GM19043 (cell line): ENCODE measurements around the gene KRI1.

Experiments used
- ATAC-seq: cut with Tn5 transposase; IDR thresholded peaks from one replicate; pipeline ENCODE4 v1.9.1; 2021; ENCODE audit warnings: low read depth; ENCODE audit not compliant: unreplicated experiment

The KRI1 gene

GRCh38 chr19:10521461-10522171, 44.2 kb downstream of the KRI1 start:
- ATAC-seq = no peak

GRCh38 chr19:10520652-10521318, 45.0 kb downstream of the KRI1 start:
- no peak for ATAC-seq

DNA sequence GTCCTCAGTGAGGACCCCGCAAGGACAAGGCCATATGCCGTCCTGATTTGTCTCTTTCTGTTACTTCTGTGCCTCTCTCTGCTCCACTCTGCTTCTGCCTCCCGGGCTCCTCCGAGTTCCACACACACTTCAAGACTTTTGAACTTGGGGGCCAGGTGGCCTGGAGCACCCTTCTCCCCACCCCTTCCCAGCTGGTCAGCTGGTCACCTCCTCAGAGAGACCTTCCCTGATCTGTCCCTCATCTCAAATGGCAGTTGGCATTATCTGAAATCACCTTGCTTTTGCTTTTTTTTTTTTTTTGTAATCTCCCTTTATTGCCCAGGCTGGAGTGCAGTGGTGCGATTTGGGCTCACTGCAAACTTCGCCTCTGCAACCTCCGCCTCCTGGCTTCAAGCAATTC, 46.4 kb downstream of the KRI1 start:
- ATAC-seq = no peak

DNA sequence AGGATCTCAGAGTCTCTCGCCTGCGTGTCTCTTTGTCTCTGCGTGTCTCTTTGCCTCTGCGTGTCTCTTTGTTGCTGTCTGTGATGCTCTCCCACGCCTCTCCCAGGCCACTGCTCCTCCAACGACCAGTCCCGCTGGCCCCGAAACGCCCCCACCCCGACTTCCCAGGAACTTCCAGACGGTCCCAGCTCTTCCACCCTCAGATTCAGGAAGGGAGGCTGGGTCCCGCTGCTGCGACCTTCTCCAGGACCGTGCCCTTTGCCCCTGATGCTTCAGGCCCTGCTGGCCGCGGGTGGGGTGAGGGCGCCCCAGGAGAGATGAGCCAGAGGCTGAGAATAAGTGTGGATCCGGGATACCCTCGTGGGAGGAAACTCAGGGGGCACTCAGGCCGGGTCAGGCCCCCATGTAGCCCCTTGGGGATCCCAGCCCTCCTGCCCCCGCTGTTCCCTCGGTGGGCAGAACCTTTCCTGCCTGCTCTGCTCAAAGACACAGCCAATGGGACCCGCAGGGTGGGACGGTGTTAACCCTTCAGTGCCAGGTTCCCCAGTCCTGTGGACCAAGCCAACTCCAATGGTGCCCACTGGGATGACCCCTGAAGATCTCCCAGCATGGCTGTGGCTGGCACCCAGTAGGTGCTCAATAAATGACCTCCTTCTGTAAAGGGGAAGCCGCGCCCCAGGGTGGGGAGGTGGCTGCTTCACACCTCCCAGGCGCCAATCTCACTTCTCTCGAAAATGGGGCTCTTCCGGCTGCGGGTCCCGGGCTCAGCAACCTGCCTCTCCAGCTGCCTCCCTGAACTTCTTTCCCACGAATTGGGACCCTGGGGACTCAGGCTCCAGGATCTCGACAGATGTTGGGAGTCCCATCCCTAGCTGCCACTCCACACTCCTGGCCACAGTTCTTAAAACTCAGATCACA, 47.1 kb downstream of the KRI1 start:
- ATAC-seq = no peak

- ATAC-seq = no peak
Measured at GRCh38 chr19:10517760-10518443, 47.9 kb downstream of the KRI1 start.

GRCh38 chr19:10517361-10517759, 48.5 kb downstream of the KRI1 start, which contains the start of gene S1PR5:
S1PR5 (minus strand) TSS chr19:10517447; CDS start chr19:10515011, 2,436 bp downstream.
- ATAC-seq = no peak

DNA sequence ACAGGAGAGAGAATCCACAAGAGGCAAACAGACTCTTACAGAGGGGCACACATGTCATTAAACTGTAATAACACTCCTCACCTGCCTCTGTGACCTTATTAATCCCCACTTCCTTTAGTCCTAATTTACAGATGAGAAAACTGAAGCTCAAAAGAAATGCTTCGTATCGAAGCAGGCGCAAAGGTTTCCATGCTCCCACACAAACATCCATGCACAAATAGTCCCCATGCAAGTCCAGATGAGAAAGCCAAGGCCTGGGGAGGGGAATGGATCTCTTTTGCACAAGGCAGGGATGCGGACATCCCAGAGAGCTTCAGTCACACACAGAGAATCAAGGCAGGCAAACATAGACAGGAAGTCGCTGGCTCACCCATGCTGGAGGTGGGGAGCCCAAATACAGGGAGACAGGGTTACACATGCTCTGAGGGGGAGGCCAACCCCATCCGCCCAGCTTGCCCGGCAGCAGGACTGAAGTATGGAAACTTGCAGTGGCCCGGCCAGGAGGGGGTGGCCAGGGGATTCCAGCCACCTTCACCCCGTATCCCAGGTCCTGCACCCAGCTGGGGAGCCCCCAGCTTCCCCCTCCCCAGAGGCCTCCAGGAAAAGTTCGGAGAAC, 49.0 kb downstream of the KRI1 start:
- ATAC-seq = no peak

DNA sequence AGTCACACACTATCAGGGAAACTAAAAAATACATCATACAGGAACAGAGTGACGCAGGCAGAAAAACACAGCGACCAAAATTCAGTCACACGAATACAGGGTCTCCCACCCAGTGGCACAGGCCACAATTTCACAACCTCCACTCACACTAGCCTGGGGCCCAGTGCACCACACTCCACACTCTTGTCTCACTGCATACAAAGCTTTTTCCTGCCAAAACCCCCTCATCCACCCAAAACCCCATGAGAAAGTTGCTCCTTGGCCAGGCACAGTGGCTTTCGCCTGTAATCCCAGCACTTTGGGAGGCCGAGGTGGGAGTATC, 49.8 kb downstream of the KRI1 start:
- no peak for ATAC-seq

DNA sequence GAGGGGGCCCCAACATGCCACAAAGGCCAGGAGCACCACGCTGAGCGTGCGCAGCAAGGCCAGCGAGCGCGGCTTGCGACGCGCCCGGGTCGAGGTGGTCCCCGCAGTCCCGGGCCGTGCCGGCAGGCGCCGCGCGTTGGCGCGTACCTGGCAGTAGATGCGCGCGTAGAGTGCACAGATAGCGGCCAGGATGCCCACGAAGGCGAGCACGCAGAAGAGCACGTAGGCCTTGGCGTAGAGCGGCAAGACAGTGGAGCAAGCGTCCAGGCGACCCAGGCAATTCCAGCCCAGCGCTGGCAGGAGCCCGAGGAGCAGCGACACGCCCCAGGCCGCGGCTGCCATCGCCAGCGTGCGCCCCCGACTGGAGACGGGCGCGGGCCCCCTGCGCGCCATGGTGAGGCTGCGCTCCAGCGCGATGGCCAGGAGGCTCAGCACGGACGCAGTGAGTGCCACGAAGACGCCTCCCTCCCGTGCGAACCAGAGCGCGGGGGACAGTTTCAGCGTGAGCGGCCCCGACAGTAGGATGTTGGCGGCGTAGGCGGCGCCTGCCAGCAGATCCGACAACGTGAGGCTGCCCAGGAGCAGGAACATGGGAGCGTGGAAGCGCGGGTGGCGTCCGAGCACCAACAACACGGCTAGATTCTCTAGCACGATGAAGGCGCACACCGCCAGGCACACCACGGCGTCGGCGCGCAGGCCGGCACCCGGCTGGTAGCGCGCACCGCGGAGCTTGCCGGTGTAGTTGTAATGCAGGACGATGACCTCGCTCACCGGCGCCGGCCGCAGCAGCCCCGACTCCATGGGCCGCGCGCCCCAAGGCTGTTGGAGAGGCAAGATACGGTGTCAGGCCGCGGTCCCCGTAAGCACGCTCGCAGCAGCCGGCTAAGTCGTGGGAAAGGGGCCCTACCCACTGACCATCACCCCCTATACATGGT, 51.3 kb downstream of the KRI1 start:
- no peak for ATAC-seq

DNA sequence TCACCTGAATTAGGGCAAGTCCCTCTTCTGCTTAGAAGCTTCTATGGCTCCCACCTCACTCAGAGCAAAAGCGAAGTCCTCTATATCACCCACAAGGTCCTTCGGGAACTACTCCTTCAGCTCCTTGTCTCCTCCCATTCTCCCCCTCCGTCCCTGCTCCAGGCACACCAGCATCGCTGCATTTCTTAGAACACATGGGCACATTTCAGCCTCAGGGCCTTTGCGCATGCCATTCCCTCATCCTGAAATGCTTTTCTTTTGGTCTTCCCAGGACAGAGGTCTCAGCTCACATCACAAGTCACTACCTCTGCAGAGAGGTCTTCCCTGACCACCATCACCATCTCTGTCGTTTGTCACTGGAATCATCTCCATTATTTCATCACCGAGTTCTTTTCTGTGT, 52.6 kb downstream of the KRI1 start:
- ATAC-seq = no peak

DNA sequence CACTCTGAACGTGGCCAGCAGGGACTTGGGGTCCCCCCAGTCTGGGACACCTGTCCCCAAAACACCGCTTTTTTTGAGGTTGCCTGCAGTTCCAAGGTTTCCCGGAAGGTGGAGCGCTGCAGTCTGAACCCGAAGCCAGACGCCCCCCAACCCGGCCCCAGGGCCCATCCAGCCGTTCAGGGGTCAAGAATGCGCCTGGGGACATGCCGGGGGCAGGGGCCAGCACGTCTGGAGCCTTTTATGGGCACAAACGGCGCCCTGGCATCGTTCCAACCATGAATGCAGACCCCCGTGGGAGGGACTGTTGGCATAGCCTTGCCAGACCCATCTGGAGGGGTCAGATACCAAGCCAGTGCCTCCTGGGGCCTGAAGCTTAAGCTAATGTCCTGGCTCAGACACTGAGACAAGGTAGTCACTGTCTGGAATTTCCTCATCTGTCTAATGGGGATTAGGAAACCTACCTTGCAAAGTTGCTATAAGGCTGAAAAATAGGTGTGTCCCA, 55.5 kb downstream of the KRI1 start:
- no peak for ATAC-seq

DNA sequence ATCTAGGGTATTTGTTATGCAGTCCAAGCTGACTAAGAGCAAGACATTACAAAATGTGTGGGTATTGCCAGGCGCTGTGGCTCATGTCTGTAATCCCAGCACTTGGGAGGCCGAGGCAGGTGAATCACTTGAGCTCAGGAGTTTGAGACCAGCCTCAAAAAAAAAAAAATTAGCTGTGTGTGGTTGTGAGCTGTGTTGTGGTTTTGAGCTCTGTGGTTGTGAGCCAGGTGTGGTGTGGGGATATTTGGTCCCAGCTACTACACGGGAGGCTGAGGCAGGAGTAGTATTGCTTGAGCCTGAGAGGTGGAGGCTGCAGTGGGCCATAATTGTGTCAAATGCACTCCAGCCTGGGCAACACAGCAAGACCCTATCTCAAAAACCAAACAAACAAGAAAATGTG, 57.1 kb downstream of the KRI1 start:
- ATAC-seq = no peak

- ATAC-seq = no peak
Measured at GRCh38 chr19:10508036-10508435, 57.8 kb downstream of the KRI1 start.

DNA sequence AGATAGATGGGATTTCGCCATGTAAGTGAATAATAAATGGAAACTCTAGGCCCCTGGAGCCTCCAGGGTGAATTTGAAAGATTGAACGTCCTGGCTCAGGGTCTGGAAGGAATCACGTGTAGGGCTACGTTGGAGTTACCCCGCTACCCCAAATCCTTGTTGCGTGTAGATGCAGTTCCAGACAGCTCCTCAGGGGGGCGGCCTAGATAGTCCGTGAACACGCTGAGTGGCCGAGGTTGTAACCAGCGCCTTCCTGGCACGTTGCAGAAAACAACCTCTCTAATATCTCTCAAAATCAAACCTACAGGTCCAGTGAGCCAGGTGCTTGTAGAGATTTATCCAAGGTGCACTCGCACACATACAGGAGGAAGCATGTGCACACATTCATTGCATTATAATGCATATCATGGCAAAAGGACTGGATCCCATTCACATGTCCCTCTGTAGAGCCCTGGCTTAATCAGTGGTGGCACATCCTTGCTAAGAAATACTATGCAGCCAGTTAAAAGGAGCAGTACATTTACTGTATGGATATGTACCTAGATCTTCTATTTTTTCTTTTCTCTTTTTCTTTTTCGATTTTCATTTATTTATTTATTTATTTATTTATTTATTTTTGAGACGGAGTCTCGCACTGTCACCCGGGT, 60.1 kb downstream of the KRI1 start:
- no peak for ATAC-seq
